Dermis blood vessel endothelial cell (primary cell): ENCODE data around the gene OR1L4. TPM values are rescaled to one million over a fixed set of nuclear protein-coding genes. Genes with fewer than 3 reads are reported as not detected.

Experiments used
- DNase-seq: peaks from one replicate; pipeline ENCODE4 v3.0.0; 2010
- total RNA-seq: library from RNA; depleted of rRNA; stranded (reverse); fragments of >200 nt; gene quantifications from 2 replicates; pipeline ENCODE4 v1.2.3, GENCODE V29; 2014

The OR1L4 gene, protein sequence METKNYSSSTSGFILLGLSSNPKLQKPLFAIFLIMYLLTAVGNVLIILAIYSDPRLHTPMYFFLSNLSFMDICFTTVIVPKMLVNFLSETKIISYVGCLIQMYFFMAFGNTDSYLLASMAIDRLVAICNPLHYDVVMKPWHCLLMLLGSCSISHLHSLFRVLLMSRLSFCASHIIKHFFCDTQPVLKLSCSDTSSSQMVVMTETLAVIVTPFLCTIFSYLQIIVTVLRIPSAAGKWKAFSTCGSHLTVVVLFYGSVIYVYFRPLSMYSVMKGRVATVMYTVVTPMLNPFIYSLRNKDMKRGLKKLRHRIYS
- not detected in 2 replicates for total RNA-seq

DNA sequence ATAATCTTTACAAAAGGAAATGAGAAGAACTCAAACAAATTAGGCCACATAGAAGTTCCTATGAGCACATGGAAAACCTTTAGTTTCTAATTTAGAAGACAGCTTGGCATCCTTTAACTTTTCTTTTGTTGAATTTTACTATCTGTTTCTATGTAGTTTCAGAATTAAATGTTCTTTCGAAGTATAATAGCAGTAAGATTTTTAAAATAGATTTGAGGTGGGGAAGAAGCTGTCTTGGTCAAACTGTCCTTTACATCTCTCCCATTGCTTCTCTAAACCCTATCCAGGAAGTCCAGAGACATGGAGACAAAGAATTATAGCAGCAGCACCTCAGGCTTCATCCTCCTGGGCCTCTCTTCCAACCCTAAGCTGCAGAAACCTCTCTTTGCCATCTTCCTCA lies at the start of gene OR1L4:
Gene OR1L4 (plus strand): TSS at position 301 of the 400 bp plus-strand sequence. CDS start 0 bp downstream, at position 301.
- DNase-seq = no peak

DNA sequence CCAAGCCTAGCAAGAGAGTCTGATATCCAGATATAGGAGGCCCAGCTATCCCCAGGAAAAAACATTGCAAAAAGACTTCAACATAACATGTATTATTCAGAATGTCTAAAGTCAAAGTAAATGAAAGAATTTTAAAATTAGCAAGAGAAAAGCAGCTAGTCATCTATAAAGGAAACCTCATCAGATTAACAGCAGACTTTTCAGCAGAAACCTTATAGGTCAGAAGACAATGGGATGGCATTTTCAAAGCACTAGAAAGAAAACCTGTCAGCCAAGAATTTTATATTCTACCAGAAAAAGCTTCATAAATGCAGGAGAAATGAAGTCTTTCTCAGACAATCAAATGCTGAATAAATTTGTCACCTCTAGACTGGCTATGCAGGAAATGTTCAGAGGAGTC lies 38.9 kb upstream of the OR1L4 start:
- no peak for DNase-seq

DNA sequence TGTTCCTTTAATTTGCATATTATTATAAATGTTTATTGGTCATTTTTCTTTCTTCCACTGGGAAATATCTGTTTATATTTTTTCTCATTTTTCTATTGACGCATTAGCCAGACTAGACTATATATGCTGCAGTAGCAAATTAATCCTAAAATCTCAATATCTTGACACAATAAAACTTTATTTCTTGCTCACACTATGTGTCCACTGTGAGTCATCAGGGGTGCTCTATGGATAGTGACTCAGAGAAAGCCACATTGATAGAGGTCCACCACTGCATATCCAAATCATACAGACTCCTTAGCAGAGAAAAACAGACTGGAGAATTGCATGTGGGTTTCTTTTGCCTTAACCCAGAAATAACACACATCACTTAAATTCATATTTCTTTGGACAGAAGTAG lies 28.1 kb upstream of the OR1L4 start:
- DNase-seq = no peak

DNA sequence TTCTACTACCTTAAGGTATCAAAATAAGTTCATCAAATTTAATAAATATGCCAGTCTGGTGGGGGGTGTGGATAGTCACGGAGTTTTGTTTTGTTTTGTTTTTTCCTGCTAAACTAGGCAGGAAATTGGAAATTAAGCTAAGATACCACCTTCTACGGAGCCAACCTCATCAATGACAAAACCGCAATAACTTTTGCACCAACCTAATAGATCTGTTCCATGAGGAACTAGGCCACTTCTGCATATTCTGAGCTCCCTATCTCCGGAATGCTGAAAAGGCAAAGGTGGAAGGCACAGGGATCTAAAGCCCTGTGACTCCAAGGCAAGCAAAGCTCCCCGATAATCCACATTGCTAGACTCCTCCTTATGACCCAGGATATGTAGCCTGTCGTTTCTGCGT lies 5.8 kb upstream of the OR1L4 start:
- DNase-seq = no peak

DNA sequence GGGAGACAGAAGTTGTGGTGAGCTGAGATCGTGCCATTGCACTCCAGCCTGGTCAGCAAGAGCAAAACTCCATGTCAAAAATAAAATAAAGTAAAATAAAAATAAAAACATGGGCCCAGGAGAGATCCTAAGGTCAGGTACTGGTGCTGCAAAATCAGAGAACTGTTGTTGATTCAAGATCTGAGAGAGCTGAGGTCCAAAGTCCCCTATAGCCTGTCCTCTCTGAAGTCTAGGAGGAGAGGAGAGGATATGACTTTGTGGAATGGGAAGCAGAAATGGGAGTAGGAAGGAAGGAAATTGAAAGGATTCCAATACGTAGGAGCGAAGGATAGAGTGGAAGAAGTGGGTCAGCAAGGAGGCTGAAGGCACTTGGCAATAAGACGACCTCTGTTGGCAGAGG lies 4.6 kb upstream of the OR1L4 start:
- no peak for DNase-seq

DNA sequence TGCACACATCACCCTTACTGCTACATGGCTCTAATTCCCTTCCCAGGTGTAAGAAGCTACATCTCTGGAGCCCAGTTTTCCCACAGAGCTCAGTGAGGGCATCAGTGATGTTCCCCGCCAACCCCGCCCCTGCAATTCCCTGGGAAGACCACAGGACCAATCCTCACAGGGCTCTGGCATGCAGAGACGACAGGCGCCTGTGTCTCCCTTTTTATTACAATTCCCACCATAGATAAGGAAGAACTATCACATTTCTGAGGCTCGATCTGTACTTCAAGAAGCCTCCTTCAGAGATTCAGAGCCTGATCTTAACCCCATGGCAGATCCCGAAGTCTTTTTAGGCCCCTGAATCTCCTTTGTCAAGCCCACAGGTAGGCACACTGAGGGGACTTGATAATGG lies 18.2 kb downstream of the OR1L4 start, which contains the start of gene OR1L6:
Gene OR1L6 (plus strand): TSS at position 301 of the 400 bp plus-strand sequence. CDS start 7,545 bp downstream, outside the sequence.
- no peak for DNase-seq

DNA sequence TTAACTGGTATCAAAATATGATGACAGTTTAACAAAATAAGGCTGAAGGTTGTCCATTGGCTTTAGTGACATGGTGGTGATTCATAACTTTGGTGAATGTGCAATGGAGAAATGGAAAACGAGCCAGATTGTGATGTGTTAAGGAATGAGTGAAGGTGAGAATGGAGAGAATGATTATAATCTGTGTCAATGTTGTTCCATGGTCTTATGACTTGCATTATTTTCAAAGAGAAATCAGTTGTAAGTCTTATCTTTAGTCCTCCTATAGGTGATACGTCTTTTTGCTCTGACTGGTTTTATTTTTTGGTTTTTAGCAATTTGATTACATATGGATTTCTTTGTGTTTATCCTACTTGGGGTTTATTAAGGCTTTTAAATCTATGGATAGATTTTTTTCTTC lies 31.0 kb downstream of the OR1L4 start:
- no peak for DNase-seq

DNA sequence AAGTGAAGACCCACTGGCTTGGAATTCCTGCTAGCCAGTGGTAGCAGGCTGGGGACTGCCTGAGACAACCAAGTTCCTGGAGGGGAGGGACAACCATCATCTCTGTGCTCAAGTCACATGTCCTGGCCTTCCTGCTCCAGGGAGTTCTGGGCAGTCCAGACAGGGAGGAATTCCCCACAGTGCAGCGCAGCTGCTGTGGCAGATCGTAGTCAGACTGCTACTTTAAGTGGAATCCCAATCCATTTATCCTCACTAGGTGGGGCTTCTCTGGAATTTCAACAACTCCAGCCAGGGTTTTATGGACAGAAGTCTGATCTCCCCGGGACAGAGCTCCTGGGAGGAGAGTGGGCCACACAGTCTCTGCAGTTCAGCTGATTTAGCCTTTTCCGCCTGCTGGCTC lies 44.0 kb downstream of the OR1L4 start:
- no peak for DNase-seq

Other genes starting within 250 kb of the OR1L4 start
- not detected in 2 replicates for gene OR1J1, start 246.1 kb upstream of the OR1L4 start, total RNA-seq
- not detected in 2 replicates for gene OR1J2, start 213.2 kb upstream of the OR1L4 start, total RNA-seq
- gene OR1J4, start 204.8 kb upstream of the OR1L4 start, total RNA-seq = not detected in 2 replicates
- gene OR1N1, start 196.7 kb upstream of the OR1L4 start, total RNA-seq = not detected in 2 replicates
- not detected in 2 replicates for gene OR1N2, start 170.9 kb upstream of the OR1L4 start, total RNA-seq
- 0.23 TPM in 1 of 2 replicates, not detected in the other for gene OR1L8, start 140.6 kb upstream of the OR1L4 start, total RNA-seq
- not detected in 2 replicates for gene OR1Q1, start 109.3 kb upstream of the OR1L4 start, total RNA-seq
- gene OR1B1, start 66.4 kb upstream of the OR1L4 start, total RNA-seq = 0.17 TPM in 1 of 2 replicates, not detected in the other
- gene OR1L1, start 62.3 kb upstream of the OR1L4 start, total RNA-seq = not detected in 2 replicates
- gene OR1L3, start 48.9 kb upstream of the OR1L4 start, total RNA-seq = not detected in 2 replicates
- not detected in 2 replicates for gene OR1L6, start 18.3 kb downstream of the OR1L4 start, total RNA-seq
- gene OR5C1, start 64.9 kb downstream of the OR1L4 start, total RNA-seq = not detected in 2 replicates
- gene OR1K1, start 76.1 kb downstream of the OR1L4 start, total RNA-seq = not detected in 2 replicates
- 87.4 and 118 TPM in 2 replicates for gene PDCL, start 104.6 kb downstream of the OR1L4 start, total RNA-seq
- gene RC3H2, start 181.4 kb downstream of the OR1L4 start, total RNA-seq = 88.0 and 114 TPM in 2 replicates
- 14.5 and 14.6 TPM in 2 replicates for gene ZBTB6, start 189.3 kb downstream of the OR1L4 start, total RNA-seq
- gene ZBTB26, start 207.5 kb downstream of the OR1L4 start, total RNA-seq = 4.4 and 5.7 TPM in 2 replicates
- 55.8 and 62.4 TPM in 2 replicates for gene RABGAP1, start 217.0 kb downstream of the OR1L4 start, total RNA-seq